Hippocampal formation (tissue), 2 donors: ENCODE data around the gene SLC28A3.

ENCODE experiments used
- DNase-seq, 2 donors: peaks; one replicate each; lab custom pipeline; 2025; lab: John Stamatoyannopoulos, UW

Gene SLC28A3

DNA sequence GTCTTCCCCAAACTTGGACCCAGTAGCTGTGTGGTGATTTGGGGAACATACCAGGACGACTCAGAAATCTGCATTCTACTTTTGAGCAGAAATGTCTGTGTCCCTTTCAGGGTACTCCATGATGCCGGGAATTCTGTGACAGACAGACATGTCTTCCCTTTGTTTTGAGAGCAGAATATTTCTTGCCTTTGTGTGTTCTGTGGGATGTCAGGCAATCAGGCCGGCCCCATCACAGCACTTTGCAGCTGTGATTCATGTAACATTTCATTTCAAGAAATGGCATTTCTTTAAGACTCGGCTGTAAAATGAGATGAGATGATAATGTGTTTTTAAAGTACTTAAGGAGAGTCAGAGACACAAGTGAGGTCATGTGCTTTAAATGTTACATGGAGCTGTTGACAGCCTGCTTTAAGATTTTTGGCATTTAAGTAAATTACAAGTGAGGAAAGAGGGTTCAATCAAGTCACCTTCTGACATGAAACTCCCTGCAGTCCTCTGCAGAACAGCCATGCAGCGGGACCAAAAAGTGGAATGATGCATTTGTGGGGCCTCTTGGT lies 98.7 kb downstream of the SLC28A3 start:
- no peak for DNase-seq

DNA sequence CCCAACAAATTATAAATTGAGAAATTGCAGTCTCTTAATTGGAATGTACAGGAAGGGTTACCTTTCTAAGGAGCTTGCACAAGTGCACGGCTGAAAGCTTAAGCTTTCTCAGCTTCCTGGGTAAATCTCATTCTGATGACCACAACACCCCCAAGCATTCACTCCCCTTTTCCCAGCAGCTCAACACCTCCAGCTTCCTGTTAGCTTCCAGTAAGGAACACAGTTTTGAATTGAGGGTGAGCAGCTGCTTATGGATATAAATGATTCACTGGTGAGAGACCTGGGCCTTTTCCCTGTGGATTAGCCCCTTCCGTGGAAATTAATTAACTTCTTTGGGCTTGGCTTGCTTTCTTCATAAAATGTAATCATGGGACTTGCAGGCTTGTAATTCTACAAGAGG lies 101.2 kb downstream of the SLC28A3 start:
- DNase-seq = no peak

DNA sequence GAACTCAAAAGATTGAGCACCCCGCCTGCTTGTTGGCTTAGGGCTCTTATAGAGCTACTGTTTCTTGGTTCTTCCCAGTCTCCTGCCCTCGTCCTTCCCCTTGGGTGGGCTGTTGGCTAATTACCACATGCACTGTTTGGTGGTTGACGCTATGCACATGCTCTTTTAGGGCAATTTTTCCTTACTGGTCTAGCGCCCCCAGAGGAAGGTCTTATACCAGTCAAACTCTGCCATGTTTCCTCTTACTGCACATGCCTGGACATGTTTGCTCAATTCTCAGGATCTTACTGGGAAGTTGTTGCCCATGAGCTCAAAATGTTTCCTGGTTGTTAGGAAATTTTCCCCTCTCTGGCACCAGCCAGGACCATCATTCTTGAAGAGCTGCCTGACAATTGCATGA lies 101.9 kb downstream of the SLC28A3 start:
- no peak for DNase-seq

DNA sequence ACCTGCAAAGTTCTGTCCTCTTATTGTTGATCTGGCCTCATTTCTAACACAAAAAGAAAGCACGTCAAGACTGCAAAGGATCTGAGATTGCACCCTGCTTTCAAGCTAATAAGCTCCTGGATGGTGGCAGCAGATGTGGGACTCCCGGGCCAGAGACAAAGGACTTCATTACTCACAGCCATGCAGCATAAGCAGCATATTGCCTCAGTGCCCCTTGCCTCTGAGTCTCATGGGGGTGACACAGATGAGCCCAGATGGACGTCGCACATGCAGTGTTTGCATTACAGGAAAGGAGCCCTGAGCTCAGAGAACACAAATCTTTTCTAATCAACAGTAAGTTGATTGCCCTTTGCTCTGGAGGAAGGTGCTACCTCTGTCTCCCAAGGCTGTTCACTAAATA lies 105.0 kb downstream of the SLC28A3 start:
- no peak for DNase-seq

DNA sequence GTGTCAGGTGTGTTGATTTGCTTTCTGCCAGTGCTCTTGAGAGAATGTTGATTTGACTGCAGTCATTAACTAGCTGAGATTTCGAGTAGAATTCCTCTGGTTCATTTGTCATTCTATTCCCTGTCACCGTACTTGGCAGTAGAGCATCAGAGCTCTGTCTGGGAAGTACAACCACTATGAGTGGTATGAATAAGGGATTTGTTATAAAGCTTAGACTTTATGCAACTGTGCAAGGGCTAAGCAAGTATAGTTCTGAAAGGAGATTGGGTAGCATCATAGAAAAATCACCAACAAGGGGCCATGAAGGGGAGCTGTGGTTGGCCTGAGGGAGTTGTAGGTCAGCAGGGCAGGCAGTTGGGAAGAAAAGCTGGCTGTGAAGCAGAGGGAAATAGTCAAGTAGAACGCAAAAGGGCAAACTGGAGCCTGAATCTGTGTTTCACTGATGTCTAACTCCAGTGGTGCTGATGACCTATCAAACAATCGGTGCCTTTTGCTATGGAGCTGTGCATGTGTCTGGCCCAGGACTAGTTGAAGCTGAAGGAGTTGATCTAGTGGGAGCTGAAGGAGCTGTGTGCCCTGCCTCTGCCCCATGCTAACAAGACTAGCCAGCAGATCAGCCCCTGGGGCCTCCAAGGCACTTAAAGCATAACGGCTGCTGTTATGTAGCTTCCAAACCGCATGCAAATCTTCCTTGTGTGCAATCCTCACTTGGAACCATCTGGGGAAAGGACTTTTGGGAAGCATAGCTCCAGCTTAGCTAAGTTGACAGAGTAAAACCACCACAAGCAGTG lies 110.0 kb downstream of the SLC28A3 start:
- no peak for DNase-seq

DNA sequence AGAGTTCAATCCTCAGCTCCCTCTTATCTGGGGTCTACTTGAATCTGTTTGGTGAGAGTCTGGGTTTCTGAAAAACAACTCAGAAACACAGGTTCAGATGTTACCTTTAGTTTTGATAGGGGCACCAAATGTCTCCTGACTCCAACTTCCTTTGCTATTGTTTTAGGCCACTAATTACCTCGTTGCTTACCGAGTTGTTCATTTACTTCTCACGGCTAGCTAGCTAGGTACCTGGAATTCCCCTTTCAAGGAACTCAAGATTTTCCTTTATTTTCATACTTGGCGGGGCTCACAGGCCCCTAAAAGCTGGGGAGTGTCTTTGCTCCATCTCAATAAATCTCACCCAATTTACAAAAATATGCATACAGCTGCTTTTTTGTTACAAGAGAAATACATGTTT lies 111.4 kb downstream of the SLC28A3 start:
- DNase-seq = no peak

DNA sequence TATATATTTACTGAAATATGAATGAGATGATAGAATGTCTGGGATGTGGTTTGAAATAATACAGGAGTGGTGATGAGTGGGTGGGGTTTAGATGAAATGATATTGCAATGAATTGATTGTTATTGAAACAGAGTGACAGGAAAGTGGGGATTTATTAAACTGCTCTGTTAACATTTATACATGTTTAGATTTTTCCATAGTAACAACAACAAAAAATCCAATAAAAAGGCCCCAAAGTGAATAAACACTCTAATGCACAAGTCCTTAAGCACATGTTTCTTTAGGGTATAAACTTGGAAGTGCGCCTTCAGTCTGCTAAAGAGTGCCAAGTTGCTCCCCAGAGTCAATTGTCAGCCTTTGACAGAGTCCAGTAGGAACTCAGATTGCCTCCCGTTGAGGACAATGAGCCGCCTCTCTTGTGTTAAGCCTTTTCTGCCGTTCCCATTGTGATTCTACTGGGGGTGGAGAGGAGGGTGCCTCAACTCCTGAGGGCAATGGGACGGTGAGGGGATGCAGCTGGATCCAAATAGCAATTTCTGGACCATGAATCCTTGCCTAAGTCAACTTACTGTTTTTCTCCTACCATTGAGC lies 112.3 kb downstream of the SLC28A3 start:
- no peak for DNase-seq

DNA sequence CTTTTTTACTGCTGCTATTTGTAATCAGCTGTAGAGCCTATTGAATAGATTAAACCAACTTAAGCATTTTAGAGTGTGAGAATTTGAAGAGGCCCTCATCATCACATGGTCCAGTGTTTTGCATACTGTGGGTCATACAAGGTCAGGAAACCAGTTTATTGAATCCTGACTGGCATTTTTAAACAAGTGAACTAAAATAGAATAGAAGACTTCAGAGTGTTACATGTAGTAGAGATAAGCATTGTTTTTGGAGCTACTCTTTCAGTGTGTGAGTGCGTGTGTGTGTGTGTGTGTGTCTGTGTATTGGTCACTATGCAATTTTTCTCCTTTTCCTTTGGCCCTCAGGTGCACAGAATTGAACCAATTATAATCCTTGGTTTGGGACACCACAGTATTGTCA lies 114.4 kb downstream of the SLC28A3 start:
- DNase-seq = no peak
